Choroid plexus epithelial cell (primary cell): ENCODE results near the gene CDHR2.

Experiments
- DNase-seq: peaks from one replicate; pipeline ENCODE4 v3.0.0-alpha.2; 2010; ENCODE audit warnings: low read depth
- H3K4me3 ChIP-seq: 2 replicates; pipeline ENCODE4 v1.5.1; 2011; ENCODE audit warnings: low read depth, mild to moderate bottlenecking, control low read depth, low read length, moderate library complexity
- TF ChIP-seq, protein P1 (sequence below): conservative IDR thresholded peaks from 2 replicates; pipeline ENCODE4 v1.5.1; 2011; ENCODE audit warnings: low read depth, mild to moderate bottlenecking, control low read depth, inconsistent platforms, low read length, moderate library complexity

The CDHR2 gene

DNA sequence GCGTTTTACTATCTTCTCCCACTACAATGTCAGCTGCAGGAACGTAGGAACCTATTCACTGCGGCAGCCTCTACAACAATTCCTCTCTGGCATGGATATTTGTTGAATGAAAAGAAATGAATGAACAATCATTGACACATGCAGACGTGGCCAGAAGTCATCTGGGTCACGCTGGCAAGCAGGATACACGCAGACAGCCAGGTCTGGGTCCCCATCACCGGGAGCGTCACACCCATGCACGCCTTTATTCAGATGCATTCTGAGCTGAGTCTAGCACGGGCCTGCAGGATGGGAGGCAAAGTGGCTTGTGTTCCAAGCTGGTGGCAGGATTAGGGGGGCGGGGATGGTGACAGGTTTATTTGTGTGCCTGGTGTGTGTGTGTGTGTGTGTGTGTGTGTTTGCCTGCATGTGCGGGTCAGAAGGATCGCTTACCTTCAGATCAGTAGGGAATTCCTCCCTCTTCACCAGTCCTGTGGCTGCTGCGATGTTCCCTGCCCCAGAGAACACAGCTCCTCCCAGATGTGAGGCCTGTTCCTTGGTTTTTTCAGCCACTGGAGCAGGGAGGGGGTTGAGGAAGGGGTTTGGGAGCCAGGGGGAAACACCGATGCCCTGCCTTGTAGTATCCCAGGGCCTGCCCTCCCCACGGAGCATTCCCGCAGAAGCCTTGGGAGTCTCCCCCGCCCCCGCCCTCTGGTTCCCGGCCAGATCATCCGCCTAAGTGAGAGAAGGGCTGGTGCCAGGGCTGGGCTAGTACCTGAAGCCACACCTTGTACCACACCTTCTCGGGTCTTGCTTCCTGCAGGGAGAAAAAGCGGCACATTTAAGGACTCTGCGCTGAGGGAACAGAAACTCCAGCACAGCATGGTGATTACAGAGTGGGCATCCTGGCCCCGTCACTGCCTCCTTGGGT lies 77.1 kb downstream of the CDHR2 start:
- TF ChIP-seq, protein P1, sequence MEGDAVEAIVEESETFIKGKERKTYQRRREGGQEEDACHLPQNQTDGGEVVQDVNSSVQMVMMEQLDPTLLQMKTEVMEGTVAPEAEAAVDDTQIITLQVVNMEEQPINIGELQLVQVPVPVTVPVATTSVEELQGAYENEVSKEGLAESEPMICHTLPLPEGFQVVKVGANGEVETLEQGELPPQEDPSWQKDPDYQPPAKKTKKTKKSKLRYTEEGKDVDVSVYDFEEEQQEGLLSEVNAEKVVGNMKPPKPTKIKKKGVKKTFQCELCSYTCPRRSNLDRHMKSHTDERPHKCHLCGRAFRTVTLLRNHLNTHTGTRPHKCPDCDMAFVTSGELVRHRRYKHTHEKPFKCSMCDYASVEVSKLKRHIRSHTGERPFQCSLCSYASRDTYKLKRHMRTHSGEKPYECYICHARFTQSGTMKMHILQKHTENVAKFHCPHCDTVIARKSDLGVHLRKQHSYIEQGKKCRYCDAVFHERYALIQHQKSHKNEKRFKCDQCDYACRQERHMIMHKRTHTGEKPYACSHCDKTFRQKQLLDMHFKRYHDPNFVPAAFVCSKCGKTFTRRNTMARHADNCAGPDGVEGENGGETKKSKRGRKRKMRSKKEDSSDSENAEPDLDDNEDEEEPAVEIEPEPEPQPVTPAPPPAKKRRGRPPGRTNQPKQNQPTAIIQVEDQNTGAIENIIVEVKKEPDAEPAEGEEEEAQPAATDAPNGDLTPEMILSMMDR = no peak
- H3K4me3 ChIP-seq = no peak overlapping the region
- DNase-seq = no peak

DNA sequence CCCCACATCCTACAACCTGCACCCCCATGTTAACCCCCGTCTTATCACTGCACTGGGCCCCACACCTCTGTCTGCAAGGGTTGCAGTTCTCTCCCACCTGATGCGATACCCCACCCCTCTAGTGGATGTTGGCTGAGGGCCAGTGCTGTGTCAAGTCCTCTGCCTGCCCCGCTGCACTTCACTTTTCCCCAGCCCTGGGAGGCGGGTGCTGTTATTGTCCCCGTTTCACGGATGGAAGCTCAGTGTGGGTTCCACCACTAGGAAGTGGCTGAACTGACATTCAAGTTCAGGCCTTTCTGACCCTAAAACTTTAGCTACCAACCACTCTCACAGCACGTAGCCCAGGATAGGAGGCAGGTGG lies 77.7 kb downstream of the CDHR2 start:
- H3K4me3 ChIP-seq = no peak overlapping the region
- TF ChIP-seq, protein P1 = no peak
- no peak for DNase-seq

DNA sequence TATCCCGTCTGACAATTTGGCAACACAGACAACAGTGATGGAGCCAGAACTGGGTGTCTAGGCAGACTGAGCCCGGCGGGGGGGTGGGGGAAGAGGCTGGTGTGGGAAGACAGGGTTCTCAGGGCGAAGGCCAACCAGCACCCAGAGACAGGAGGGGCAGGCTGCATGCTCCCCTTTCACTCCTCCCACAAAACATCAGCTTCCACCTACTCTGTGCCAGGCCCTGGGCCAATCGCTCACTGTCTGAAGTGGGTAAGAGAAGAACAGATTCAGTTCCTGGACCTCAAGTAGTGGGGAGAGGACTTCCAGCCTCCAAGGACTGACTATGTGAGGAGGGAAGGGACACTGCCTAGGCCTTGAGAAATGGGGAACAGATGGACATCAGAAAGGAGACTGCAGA lies 78.4 kb downstream of the CDHR2 start:
- TF ChIP-seq, protein P1 = no peak
- DNase-seq = no peak
- H3K4me3 ChIP-seq = no peak overlapping the region

DNA sequence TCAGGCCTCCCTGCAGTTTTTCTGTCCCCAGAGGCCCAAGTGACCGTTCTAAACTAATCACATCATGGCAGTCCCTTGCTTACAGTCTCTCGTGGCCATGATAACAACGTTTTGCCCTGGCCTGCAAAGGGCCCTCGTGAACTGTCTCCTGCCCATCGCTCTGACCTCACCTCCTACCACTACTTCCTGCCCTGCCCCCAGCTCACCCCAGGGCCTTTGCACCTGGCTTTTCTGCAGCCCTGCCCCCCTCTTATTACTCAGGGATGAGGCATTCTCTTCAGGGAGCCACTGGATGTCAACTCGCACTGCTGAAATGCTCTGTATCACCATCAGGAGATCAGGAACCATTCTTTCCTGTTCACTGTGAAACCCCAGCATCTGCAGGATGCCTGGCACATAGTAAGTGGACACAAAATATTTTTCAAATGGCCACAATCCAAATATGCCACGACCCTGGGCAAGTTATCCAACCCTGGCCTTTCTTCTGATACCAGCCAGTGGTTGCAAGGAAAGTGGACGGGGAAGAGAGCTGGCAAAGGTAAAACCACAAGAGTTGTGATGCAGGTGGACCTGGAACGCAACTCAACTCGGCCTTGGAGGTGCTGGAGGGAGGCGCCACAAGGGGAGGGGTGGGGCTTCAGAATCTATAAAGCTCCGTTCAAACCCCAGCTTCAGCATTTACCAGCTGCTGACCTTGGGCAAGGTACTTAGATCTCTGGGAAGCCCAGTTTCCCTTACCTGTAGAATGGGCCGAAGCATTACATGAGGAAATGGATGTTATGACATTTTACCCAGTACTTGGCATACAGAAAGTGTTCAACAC lies 79.5 kb downstream of the CDHR2 start:
- TF ChIP-seq, protein P1 = no peak
- no peak overlapping the region for H3K4me3 ChIP-seq
- DNase-seq = no peak

DNA sequence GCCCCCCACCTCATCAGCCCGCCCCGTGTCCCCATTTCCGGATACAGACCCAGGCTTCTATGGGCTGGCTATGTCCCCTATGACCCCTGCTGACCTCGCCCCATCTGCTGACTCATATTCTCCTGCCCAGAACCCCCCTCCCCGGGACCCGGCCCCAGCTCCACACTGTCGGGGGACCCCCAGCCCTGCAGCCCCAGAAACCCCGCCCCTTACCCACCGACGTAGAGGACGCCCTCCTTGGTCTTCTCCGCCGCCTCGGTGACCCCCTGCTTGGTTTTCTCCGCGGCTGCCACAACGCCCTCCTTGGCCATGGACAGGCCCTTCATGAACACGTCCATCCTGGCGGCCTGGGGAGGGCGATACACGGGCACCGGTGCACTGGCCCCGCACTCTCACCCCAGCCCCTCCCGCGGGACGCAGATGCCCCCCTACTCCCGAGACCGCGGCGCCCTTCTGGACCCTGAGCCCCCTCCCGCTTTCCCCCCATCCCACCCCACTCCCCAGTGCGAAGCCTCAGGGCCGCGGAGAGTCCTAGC lies 80.2 kb downstream of the CDHR2 start:
- TF ChIP-seq, protein P1 = no peak
- DNase-seq = no peak
- no peak overlapping the region for H3K4me3 ChIP-seq

DNA sequence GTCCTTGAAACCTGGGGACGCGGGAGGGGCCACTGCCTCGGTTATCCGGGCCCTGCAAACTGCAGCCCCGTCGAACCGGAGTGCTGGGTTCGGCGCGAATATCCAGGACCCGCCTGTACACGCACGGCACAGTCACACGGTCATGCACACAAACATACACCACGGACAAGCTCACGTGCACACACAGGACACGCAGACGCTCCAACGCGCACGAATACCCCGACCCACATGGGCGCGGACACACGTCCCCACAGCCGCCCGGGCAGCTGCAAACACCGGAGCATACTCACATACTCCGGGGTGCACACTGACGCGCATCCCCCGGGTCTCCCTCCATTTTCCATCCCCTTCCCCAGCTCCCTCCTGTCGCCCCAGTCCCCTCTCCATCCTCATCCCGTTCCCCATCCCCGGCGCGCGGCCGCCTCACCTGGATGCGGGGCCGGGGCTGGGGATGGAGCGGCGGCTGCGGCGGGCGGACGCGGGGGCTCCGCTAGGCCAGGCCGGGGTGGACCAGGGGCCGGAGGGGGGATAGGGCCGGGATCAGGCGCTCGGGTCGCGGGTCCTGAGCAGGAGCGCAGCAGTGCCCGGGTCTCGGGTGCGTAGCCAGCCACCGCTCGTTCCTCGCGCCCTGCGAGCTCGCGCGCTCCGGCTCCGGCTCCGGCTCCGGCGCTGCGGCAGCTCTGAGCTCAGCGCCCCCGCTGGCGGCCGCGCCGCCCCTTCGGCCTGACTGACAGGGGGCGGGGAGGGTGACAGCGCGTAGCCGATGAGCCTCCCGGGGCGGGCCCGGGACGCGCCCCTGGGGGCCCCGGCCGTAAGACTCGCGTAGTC lies 80.9 kb downstream of the CDHR2 start, which contains the start of the genes EIF4E1B and SNCB:
EIF4E1B (plus strand) TSS at position 823 of the 828 bp plus-strand sequence. CDS start 12,113 bp downstream, outside the sequence.
SNCB (minus strand) TSS at position 682 of the 828 bp plus-strand sequence. CDS start 880 bp downstream, outside the sequence.
- DNase-seq = peak; percentile 52
- TF ChIP-seq, protein P1 = no peak
- peak within 1 kb of the TSS; percentile 52 for H3K4me3 ChIP-seq
